HepG2 (cell line): ENCODE results near the gene CAMK2N2. TPM values are rescaled to one million over a fixed set of nuclear protein-coding genes. Genes with fewer than 3 reads are reported as not detected.

ENCODE experiments used
- DZIP1 ChIP-seq: sonication (generic); formaldehyde crosslinking; IDR thresholded peaks from 2 replicates; pipeline ENCODE4 v1.5.0; 2020; ENCODE audit warnings: mild to moderate bottlenecking, missing genetic modification reagents
- JUN ChIP-seq: sonication (generic); formaldehyde crosslinking; IDR thresholded peaks from 2 replicates; pipeline ENCODE4 v1.4.0; 2020; ENCODE audit warnings: mild to moderate bottlenecking, missing genetic modification reagents
- KLF11 ChIP-seq: IDR thresholded peaks from 2 replicates; pipeline ENCODE4 v1.6.1; 2016; ENCODE audit warnings: missing compliant biosample characterization
- MLX ChIP-seq: IDR thresholded peaks from 2 replicates; pipeline ENCODE4 v1.6.1; 2016
- NCOA5 ChIP-seq: sonication (generic); formaldehyde crosslinking; IDR thresholded peaks from 2 replicates; pipeline ENCODE4 v1.4.0; 2020; ENCODE audit warnings: missing genetic modification reagents
- NR2F1 ChIP-seq, 2 experiments: fragments of 450-650 bp in 1 of 2; formaldehyde crosslinking in 1 of 2; IDR thresholded peaks; 2 replicates each; pipeline versions ENCODE4 v1.5.0 to v1.6.1; 2016 to 2020; ENCODE audit warnings: mild to moderate bottlenecking in 1 of 2, missing compliant biosample characterization in 1 of 2, missing genetic modification reagents in 1 of 2, moderate library complexity in 1 of 2
- RARA ChIP-seq: IDR thresholded peaks from 2 replicates; pipeline ENCODE4 v1.6.1; 2016; ENCODE audit warnings: missing genetic modification reagents, missing compliant biosample characterization
- RNF2 ChIP-seq: fragments of 450-650 bp; conservative IDR thresholded peaks from 2 replicates; pipeline ENCODE4 v1.6.1; 2016; ENCODE audit warnings: low read depth
- SMARCC2 ChIP-seq: fragments of 450-650 bp; IDR thresholded peaks from 2 replicates; pipeline ENCODE4 v1.6.1; 2017; ENCODE audit warnings: antibody characterized with exemption, mild to moderate bottlenecking
- SRSF4 ChIP-seq: fragments of 200-400 bp; formaldehyde crosslinking; IDR thresholded peaks from one replicate; pipeline ENCODE4 v1.6.1; 2018; ENCODE audit warnings: mild to moderate bottlenecking, low read depth, low read length, moderate library complexity; ENCODE audit not compliant: poor library complexity, severe bottlenecking
- YY1 ChIP-seq: IDR thresholded peaks from 2 replicates; pipeline ENCODE4 v1.6.1; 2011; ENCODE audit warnings: low read length, low read depth, moderate library complexity, mild to moderate bottlenecking; ENCODE audit not compliant: insufficient read depth, insufficient replicate concordance
- ZFP82 ChIP-seq: sonication (generic); formaldehyde crosslinking; IDR thresholded peaks from 2 replicates; pipeline ENCODE4 v1.5.1; 2020; ENCODE audit warnings: mild to moderate bottlenecking, missing genetic modification reagents, borderline replicate concordance
- ZFYVE20 ChIP-seq: sonication (generic); formaldehyde crosslinking; IDR thresholded peaks from 2 replicates; pipeline ENCODE4 v1.8.0; 2023; ENCODE audit warnings: low read depth, mild to moderate bottlenecking, moderate library complexity, missing genetic modification reagents, borderline replicate concordance
- ZMYM3 ChIP-seq: sonication (generic); formaldehyde crosslinking; IDR thresholded peaks from 2 replicates; pipeline ENCODE4 v1.5.1; 2020; ENCODE audit warnings: mild to moderate bottlenecking, missing genetic modification reagents
- ZNF124 ChIP-seq: sonication (generic); formaldehyde crosslinking; IDR thresholded peaks from 2 replicates; pipeline ENCODE4 v1.4.0; 2020; ENCODE audit warnings: missing genetic modification reagents
- ZNF253 ChIP-seq: sonication (generic); formaldehyde crosslinking; IDR thresholded peaks from 2 replicates; pipeline ENCODE4 v1.8.0; 2022; ENCODE audit warnings: mild to moderate bottlenecking, missing genetic modification reagents, borderline replicate concordance
- ZNF276 ChIP-seq: sonication (generic); formaldehyde crosslinking; IDR thresholded peaks from 2 replicates; pipeline ENCODE4 v1.4.0; 2020; ENCODE audit warnings: mild to moderate bottlenecking, low read depth, missing genetic modification reagents
- ZNF619 ChIP-seq: sonication (generic); formaldehyde crosslinking; IDR thresholded peaks from 2 replicates; pipeline ENCODE4 v1.4.0; 2020; ENCODE audit warnings: mild to moderate bottlenecking, missing genetic modification reagents
- ZNF691 ChIP-seq: sonication (generic); formaldehyde crosslinking; IDR thresholded peaks from 2 replicates; pipeline ENCODE4 v1.4.0; 2020; ENCODE audit warnings: missing genetic modification reagents, low read depth, mild to moderate bottlenecking, borderline replicate concordance
- ZNF780A ChIP-seq: sonication (generic); formaldehyde crosslinking; IDR thresholded peaks from 2 replicates; pipeline ENCODE4 v1.8.0; 2022; ENCODE audit warnings: mild to moderate bottlenecking, missing genetic modification reagents, moderate library complexity
- ZNF850 ChIP-seq: sonication (generic); formaldehyde crosslinking; conservative IDR thresholded peaks from 2 replicates; pipeline ENCODE4 v1.9.0; 2021; ENCODE audit warnings: mild to moderate bottlenecking, missing genetic modification reagents
- ZSCAN21 ChIP-seq: sonication (generic); formaldehyde crosslinking; IDR thresholded peaks from 2 replicates; pipeline ENCODE4 v1.8.0; 2022; ENCODE audit warnings: mild to moderate bottlenecking, missing genetic modification reagents, moderate library complexity, borderline replicate concordance
- polyA plus RNA-seq, 8 experiments: library from polyadenylated mRNA; depleted of rRNA in 3 of 8; stranded (reverse) in 7 of 8; unstranded in 1 of 8; fragments of >200 nt; fragmentation: Illumina TruSeq in 4 of 8; extraction: Trizol in 4 of 8; gene quantifications; 2 replicates each; pipeline versions ENCODE4 v1.2.1 to v1.2.3, GENCODE V29; 2011 to 2016; ENCODE audit warnings: low read depth in 4 of 8, missing spikeins in 1 of 8, mixed read lengths in 1 of 8; ENCODE audit not compliant: insufficient read depth in 1 of 8
- total RNA-seq, 5 experiments: library from RNA; depleted of rRNA; stranded (reverse); fragments of >200 nt; fragmentation: Illumina TruSeq; extraction: Trizol; gene quantifications; 2 replicates each; pipeline ENCODE4 v1.2.3, GENCODE V29; 2016; ENCODE audit warnings: low read depth in 1 of 5

The CAMK2N2 gene
- total and polyA plus RNA-seq, 2 of the 13 experiments (the other 11 are each of a cell fraction or from before 2014, with no cell fraction given), result 0.12 to 0.27 TPM

GRCh38 chr3:184241447-184242296 is 19.7 kb downstream of the CAMK2N2 start (continued):
- TF ChIP-seq ZNF124 (CRISPR knock-in tag), result peak; percentile 93
- 0 out of 2 replicates have a peak, but pooled peaks have one; percentile 82 for TF ChIP-seq ZNF276
- TF ChIP-seq ZNF850 (CRISPR knock-in tag), result no peak
- peak; percentile 95 for TF ChIP-seq ZNF691 (CRISPR knock-in tag)
- peak; percentile 88; the same call in 1 of the 2 replicates for TF ChIP-seq ZNF619 (CRISPR knock-in tag)
- TF ChIP-seq NR2F1 (CRISPR knock-in tag; IDR thresholded peaks at IDR 0.05), result peak; percentile 98 to 99
- TF ChIP-seq RARA (CRISPR knock-in tag), result peak; percentile 95
- TF ChIP-seq YY1, result peak; percentile 69
- no peak for TF ChIP-seq SMARCC2
- peak; percentile 92 for TF ChIP-seq ZSCAN21
- TF ChIP-seq KLF11 (CRISPR knock-in tag), result peak; percentile 37; the same call in 1 of the 2 replicates
- no peak for TF ChIP-seq RNF2
- TF ChIP-seq SRSF4, result no peak
- no peak for TF ChIP-seq DZIP1 (CRISPR knock-in tag)
- TF ChIP-seq ZNF253 (CRISPR knock-in tag), result 0 out of 2 replicates have a peak, but pooled peaks have one; percentile 22
- peak; percentile 84; the same call in 1 of the 2 replicates for TF ChIP-seq ZFP82
- TF ChIP-seq MLX, result no peak
- no peak for TF ChIP-seq ZFYVE20
- TF ChIP-seq JUN (CRISPR knock-in tag), result peak; percentile 34; the same call in 1 of the 2 replicates
- no peak; the same call in 1 of the 2 replicates for TF ChIP-seq ZNF780A (CRISPR knock-in tag)
- no peak; the same call in 1 of the 2 replicates for TF ChIP-seq NCOA5
- TF ChIP-seq ZMYM3, result 0 out of 2 replicates have a peak, but pooled peaks have one; percentile 61
